Measurements from ENCODE around the gene GNA12. TPM values are rescaled to one million over a fixed set of nuclear protein-coding genes. Genes with fewer than 3 reads are reported as not detected.
A peak's percentile ranks its signal among the peaks of the same experiment; 100 is the strongest.

The GNA12 gene
- total RNA-seq, 1 donor from 2014 or later = 12.1 TPM

- FAIRE-seq (no peak), DNase-seq (ENCODE audit: low read depth) (no peak)
- TF ChIP-seq CTCF (IDR thresholded peaks at IDR 0.05; ENCODE audit: insufficient read depth, low read length, severe bottlenecking) = no peak
- Histone ChIP-seq H3K36me3 (ENCODE audit: control insufficient read depth, insufficient read depth, low read length) (no peaks in the 10 kb centered on the region), H3K4me3 (ENCODE audit: low read depth, low read length) (no peak overlapping the region), H3K27me3 (ENCODE audit: control insufficient read depth, insufficient read depth, low read length) (no peaks in the 10 kb centered on the region)
Observed at GRCh38 chr7:2814186-2814945, 29.7 kb downstream of the GNA12 start.

GRCh38 chr7:2813350-2814185 lies 30.5 kb downstream of the GNA12 start:
- no peak for DNase-seq (ENCODE audit: low read depth)
- no peak overlapping the region for H3K4me3 ChIP-seq (ENCODE audit: low read depth, low read length)
- no peak for FAIRE-seq
- no peaks in the 10 kb centered on the region for H3K36me3 ChIP-seq (ENCODE audit: control insufficient read depth, insufficient read depth, low read length)
- no peaks in the 10 kb centered on the region for H3K27me3 ChIP-seq (ENCODE audit: control insufficient read depth, insufficient read depth, low read length)
- no peak for TF ChIP-seq CTCF (IDR thresholded peaks at IDR 0.05; ENCODE audit: insufficient read depth, low read length, severe bottlenecking)

GRCh38 chr7:2812831-2813230 lies 31.3 kb downstream of the GNA12 start:
- no peak for FAIRE-seq
- Histone ChIP-seq H3K36me3 (ENCODE audit: control insufficient read depth, insufficient read depth, low read length) (no peaks in the 10 kb centered on the region), H3K27me3 (ENCODE audit: control insufficient read depth, insufficient read depth, low read length) (no peaks in the 10 kb centered on the region), H3K4me3 (ENCODE audit: low read depth, low read length) (no peak overlapping the region)
- DNase-seq (ENCODE audit: low read depth) = no peak
- TF ChIP-seq CTCF (IDR thresholded peaks at IDR 0.05; ENCODE audit: insufficient read depth, low read length, severe bottlenecking) = no peak

- Histone ChIP-seq H3K4me3 (ENCODE audit: low read depth, low read length) (no peak overlapping the region), H3K27me3 (ENCODE audit: control insufficient read depth, insufficient read depth, low read length) (no peaks in the 10 kb centered on the region), H3K36me3 (ENCODE audit: control insufficient read depth, insufficient read depth, low read length) (no peaks in the 10 kb centered on the region)
- no peak for TF ChIP-seq CTCF (IDR thresholded peaks at IDR 0.05; ENCODE audit: insufficient read depth, low read length, severe bottlenecking)
- DNase-seq (ENCODE audit: low read depth) = no peak
- no peak for FAIRE-seq
Observed at GRCh38 chr7:2812114-2812487, 32.0 kb downstream of the GNA12 start.

- no peaks in the 10 kb centered on the region for H3K27me3 ChIP-seq (ENCODE audit: control insufficient read depth, insufficient read depth, low read length)
- no peak for TF ChIP-seq CTCF (IDR thresholded peaks at IDR 0.05; ENCODE audit: insufficient read depth, low read length, severe bottlenecking)
- DNase-seq (ENCODE audit: low read depth) (peak; percentile 58), FAIRE-seq (no peak)
- H3K4me3 ChIP-seq (ENCODE audit: low read depth, low read length) = peak overlapping the region; percentile 1
- H3K36me3 ChIP-seq (ENCODE audit: control insufficient read depth, insufficient read depth, low read length) = no peaks in the 10 kb centered on the region
Observed at GRCh38 chr7:2811476-2812113, 32.5 kb downstream of the GNA12 start.
